ENCODE measurements around the gene IFT57.

Gene IFT57

DNA sequence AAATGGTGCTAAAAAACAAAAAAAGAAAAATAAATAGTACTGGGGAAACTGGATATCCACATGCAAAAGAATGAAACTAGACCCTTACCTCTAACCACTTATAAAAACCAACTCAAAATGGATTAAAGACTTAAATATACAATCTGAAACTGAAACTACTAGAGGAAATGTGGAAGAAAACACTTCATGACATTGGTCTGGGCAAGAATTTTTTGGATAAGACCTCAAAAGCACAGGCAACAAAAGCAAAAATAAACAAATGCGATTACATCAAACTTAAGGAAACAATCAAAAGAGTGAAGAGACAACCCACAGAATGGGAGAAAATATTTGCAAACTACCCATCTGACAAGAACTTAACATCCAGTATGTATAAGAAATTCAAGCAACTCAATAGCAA lies 6.4 kb downstream of the IFT57 start:
- peak; percentile 3 for DNase-seq

DNA sequence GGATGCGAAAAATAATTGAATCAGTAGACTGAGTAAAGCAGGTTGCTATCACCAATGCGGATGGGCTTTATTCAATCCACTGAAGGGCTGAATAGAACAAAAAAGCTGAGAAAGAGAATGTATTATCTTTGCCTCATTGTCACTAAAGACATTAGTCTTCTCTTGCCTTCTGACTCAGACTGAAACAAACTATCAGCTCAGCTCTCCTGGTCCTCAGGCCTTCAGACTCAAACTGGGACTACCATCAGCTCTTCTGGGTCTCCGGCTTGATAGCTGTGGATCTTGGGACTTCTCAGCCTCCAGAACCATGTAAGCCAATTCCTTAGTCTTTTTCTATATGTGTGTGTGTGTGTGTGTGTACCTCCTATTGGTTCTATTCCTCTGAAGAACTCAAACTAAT lies 12.6 kb downstream of the IFT57 start:
- DNase-seq = no peak

DNA sequence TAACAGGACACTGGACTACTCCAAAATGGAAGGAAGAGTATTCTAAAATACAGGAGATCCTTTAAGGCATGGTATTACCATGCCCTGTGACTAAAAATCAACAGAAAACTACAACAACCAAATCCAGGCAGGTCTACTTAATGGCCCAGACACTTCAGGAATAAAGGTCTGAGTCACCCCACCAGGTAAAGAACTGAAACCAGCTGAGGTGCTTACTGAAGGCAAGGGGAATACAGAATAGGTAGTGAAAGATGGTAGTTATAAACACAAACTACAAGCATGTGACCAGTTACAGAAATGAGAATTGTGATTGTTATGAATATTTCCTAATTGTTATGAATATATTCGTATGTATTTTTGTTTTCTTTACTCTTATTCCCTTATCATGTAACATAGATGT lies 13.4 kb downstream of the IFT57 start:
- DNase-seq = no peak

DNA sequence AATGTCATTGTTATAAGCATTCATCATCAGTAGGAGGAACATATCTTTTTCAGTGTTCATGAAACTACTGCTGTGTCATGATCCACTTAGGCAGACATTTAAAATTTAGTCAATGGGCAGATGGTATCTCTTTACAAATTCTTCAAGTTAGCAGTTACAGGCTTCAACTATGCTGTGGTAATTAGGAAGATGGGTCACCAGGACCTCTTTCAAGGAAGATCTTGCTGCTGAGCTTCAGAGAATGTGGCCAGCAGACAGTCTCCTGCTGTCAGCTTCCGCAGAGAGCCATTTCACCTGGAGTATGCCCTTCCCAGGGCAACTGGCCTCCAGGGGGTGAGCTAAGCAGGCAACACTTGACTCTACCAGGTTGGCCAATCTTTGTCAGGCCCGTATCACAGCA lies 19.4 kb downstream of the IFT57 start:
- DNase-seq = no peak

DNA sequence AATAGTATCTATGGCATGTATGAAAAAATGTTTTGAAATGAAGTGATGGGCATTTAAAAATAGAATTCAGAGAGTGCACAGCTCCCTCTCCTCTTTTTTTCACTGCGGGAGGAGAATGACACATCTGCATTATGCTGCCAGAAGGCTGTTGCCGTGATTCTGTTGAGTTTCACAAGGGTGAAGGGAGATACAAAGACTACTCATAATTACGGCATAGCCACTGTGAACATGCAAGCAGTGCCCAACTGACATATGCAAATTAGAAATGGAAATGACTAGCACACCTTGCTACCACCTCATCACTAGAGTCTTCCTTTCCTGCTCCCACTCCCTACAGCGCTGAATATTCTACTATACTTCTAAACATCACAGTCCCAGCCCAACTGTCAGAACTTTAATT lies 20.1 kb downstream of the IFT57 start:
- no peak for DNase-seq

DNA sequence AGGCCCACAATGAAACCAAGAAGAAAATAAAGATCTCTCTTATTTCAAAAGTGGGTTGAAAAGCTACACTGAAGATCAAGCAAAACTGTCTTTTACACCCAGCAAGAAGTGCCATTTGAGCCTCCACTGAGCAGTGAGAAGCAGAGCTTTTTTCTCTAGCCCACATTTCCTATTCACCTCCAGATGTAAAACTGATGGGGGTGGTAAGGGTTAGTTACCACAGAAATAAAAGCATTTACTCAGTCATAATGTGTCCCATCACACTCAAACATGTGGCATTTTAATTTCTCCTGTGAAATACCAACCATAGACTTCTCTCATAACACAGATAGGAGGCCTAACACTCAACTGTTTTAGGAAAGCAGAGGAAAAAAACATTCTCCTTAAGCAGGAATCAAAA lies 21.0 kb downstream of the IFT57 start:
- DNase-seq = no peak

DNA sequence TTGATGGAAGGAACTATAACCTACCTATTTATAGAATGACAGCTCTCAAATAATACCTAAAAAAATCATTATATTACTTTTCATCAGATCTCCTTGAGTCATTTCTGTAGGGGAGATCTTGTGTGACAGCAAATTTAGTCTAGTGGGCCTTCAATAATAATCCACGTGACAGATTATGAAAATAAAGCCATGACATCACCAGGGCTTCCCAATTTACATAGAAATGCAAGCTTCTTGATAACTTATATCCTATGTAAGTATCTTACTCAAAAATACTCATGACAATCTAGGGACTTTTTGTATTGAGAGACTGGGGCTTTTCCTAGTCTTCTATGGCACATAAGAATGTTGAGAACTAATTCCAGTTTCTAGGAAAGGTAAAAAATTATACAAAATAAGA lies 21.6 kb downstream of the IFT57 start:
- no peak for DNase-seq

DNA sequence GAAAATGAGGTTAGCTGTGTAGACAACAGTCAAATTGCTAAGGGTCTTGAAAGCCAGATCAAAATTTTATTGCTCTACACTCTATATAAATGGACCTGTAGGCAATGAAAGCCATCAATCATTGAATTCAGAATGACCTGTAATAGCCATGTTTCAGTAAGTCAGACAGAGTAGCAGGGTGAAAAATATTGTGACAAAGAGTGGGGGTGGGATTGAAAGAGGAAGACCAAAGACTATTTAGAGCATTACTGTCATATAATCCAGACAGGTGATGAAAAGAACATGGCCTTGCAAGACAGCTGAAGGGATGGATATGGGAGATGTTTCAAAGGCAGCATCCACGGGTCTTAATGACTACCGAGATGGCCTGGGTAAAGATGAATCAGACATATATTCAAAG lies 22.2 kb downstream of the IFT57 start:
- DNase-seq = no peak

DNA sequence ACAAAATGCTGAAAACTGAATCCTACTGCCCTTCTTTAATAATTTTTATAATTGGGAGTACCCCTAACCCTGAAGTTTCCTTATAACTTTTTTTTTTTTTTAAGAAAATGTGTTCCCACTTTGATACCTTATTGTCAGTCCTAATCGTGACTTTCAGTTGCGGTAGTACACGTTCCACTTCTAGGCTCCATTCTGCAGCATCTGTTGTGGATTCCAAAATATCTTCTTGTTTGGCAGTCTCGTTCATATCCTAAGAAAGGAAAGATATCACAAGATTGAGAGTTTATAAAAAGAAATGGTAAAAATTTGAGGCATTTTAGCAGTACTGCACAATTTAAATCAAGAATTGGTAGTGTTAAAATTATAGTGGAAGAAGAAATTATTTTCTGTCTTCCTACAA lies 30.8 kb downstream of the IFT57 start:
- no peak for DNase-seq

DNA sequence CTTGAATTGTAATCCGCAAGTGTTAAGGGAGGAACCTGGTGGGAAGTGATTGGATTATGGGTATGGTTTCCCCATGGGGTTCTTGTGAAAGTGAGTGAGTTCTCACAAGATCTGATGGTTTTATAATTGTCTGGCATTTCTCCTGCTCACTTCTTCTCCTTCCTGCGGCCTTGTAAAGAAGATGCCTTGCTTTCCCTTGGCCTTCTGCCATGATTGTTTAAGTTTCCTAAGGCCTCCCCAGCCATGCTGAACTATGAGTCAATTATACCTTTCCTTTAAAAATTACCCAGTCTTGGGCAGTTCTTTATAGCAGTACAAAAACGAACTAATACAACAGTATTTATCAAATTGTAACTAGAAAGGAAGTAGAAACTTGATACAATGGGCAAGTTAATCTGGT lies 31.9 kb downstream of the IFT57 start:
- no peak for DNase-seq

DNA sequence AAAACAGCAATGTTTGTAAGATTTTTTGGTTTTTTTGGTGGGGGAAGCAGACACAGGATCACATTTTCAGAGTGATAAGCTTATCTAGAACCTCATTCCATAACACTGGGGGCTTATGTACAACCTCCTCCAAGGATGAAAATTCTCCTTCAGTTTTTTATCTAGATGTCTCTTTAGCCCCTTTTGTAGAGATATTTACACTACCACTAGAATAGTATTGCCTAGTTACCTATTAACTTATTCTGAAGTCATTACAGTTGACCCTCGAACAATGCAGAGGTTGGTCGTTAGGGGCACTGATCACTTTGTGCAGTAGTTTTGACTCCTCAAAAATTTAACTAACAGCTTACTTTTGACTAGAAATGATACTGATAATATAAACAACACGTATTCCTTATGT lies 32.8 kb downstream of the IFT57 start:
- no peak for DNase-seq

DNA sequence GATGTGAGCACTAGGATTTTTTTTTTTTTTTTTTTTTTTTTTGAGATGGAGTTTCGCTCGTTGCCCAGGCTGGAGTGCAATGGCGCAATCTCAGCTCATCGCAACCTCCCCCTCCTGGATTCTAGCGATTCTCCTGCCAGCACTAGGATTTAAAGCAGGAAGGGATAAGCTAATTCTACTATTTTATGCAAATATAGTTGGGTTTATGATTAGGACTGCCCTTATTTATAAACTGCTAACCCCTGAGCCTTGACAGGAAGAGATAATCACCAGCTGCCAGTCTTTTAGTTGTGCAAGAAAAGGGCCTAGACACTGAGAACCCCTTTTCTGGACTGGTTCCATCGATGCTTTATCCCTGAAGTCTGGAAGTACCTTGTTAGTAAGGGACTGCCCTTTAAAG lies 36.7 kb downstream of the IFT57 start:
- no peak for DNase-seq

DNA sequence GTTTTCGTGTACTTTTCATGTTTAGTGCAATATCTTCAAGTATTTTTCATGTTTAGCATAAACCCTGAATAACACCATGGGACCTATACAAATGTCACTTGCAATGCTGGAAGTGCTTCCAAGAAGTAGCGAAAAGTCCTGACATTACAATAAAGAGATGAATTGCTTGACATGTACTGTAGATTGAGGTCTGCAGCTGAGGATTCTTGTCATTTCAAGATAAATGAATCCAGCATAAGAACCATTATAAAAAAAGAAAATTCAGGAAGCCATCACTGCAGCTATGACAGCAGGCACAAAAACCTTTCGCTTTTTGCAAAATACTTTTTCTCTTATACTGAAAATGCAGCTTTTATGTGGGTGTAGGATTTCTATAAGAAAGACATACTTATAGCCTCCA lies 37.4 kb downstream of the IFT57 start:
- no peak for DNase-seq

DNA sequence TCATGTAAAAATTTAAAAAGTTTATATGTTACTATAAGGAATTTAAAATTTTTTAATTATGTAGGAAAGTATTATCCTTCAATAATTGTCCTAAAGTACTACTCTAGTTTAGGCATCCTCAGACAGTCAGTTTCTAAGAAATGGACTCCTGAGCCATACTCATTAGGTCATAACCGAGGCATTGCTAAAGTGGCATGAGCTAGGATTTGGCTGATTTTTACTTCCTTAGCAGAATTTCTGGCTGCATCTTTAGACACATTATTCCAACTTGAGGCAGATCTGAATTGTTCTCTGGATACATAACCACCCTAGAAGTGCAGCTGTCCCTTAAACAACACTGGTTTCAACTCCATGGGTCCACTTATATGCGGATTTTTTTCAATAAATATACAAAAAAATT lies 38.3 kb downstream of the IFT57 start:
- DNase-seq = no peak

DNA sequence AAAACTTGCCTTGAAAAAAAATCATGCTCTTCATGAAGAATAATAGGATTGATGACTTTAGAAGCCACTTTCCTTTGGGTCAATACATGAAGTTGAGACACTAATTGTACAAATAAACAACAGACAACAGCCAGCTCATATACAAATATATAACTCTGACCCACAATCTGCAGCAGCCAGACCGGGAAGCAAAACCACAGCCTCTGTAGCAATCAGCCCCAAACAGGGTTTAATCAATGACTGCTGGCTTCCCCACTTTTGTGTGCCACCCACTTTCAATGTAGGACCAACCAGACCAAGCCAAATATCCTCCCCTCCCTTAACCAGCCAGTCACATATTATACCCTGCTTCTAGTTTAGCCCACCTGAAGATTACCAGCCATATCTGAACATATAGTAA lies 39.0 kb downstream of the IFT57 start:
- no peak for DNase-seq

DNA sequence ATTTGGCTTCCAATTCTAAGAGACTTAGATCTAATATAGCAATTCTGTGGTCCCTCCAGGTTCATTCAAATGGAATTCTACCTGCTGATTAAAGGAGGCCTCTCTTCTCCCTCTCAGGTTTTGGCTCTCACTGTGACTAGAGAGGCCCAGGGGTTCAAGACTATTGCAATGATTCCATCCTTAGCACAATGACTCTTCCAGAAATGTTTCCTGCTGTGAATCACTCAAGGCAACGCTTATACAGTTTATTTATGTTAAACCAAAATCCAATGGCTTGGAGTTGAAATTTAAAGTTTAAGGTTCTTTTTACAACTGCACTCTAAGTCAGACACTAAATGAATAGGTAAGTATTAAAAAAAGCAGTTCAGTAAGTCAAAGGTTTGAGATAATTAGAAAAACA lies 39.9 kb downstream of the IFT57 start:
- DNase-seq = no peak

DNA sequence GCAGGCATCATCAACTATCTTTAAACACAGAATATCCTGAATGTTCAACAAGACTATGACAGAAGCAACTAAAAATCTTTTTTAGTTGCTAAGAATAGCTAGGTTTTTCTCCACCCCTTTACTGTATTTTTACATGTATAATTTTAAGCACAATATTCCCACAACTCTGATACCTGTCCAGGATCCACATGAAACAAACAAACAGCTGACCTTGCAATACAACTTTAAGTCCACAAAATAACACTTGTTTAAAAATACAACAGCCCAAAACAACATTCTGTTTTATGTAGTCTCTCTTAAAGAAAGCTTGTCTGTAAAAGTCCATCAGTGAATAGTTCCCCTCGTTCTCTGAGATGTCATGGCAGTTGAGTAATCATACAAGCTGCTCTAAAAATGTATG lies 41.1 kb downstream of the IFT57 start:
- no peak for DNase-seq

DNA sequence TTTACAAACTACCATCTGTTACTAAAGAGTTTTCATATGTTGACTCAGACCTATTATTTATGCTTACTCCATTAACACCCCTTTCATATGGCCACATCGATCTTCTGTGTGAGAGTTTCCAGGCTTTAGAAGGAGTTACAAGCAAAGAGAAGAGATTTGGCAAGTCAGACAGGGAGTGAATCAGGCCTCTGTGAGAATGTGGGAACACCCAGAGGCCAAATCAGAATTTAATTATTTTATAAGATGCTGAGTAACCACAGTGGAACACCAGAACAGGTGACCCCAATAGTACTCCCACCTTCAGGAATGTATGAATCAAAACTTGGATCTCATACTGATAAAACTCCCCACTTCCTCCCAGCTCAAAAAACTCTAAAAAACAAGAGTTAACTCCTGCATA lies 42.0 kb downstream of the IFT57 start:
- no peak for DNase-seq

DNA sequence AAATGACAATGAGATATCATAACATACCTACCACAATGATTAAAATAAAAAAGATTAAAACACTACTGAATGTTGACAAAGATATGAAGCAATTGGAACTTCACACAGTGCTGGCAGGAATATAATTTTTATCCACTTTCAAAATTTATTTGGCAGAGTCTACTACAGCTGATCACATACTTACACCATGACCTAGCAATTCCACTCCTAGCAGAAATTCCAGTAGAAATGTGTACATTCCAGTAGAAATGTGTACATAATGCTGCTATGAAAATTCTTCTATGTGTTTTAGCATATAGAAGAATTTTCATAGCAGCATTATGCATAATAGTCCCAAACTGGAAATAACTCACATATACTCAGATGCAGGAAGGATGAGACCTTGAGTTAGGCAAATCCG lies 43.5 kb downstream of the IFT57 start:
- no peak for DNase-seq

DNA sequence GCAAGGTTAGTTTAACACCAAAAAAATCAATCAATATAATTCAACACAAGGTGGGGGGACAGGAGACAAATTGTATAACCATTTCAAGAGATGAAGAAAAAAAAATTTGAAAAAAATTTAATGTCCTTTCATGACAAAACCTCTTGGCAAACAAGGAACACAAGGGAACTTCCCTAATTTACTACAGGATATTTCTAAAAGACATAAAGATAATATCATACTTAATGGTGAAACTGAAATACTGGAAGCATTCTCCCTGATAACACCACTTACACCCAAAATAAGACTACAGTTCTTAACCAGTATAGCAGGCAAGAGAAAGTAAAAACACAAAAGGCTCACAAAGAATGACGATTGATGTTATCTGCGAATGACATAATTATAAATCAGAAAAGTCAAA lies 44.7 kb downstream of the IFT57 start:
- DNase-seq = no peak

DNA sequence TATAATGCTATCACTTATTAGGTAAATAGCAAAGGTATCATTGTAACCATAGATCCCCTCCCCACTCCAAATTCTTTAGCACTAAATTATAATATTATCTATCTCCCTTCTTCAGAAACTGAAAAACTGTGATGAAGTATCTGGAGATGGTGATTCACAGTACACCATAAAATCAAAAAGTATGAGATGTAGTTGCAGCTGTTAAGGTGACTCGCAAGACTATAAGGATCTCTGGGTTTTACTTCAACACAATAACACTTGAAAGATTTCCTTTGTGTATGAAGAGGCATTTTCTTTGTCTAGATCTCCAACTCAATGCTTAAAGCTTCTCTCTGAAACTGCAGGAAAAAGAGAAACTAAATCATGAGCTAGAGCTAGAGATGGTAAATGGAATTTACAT lies 46.9 kb downstream of the IFT57 start:
- no peak for DNase-seq

DNA sequence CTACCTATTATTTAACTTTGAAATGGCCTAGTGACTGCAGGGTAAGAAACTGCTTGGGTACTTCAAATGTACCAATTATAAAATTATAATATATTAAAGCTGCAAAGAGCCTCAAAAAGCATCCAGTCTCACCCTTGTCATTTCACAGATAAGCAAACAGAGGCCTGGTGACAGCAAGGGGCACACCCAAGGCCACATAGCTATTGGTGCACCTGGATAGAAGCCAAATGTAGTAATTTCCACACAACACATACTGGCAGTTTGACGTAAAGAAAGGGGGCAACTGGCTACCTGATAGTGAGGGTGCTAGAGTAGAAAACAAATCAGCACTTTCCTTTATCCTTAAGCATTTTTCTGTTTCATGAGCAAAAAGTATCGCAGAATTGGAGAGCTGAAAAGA lies 51.1 kb downstream of the IFT57 start:
- no peak for DNase-seq

DNA sequence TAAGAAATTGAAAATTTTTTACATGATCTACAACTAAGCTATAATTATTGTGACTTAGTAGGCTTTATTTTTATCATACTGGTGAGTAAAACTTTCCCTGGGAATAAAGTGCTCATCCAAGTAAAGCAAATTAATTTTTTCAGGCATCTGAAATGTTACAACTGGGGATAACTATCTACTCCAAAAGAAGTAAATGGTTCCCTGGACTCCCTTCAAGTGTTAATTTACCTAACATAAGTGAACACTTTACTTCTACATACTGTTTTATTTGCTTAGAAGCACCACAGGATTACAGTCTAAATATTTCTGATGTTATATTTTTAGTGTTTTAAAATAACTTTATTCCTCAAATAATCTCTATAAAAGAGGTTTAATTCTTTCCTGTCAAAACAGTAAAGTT lies 57.8 kb downstream of the IFT57 start:
- no peak for DNase-seq

DNA sequence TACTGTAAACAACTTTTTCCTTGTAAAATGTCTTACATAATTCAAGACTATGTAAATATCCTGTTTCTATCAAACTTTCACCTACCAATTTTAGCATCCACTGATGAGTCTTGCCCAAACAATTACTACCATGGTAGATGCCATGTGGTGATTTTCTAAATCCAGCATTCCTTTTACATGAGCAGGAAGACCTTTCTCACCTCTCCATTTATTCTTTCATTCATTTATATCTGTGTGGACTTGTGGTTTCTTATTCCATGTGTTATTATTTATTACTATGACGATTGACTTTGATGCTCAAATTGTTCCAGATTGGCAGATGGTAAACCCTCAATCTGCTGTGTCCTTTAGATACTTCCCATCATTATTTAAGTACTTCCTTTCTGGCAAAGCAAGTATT lies 62.4 kb downstream of the IFT57 start:
- no peak for DNase-seq

DNA sequence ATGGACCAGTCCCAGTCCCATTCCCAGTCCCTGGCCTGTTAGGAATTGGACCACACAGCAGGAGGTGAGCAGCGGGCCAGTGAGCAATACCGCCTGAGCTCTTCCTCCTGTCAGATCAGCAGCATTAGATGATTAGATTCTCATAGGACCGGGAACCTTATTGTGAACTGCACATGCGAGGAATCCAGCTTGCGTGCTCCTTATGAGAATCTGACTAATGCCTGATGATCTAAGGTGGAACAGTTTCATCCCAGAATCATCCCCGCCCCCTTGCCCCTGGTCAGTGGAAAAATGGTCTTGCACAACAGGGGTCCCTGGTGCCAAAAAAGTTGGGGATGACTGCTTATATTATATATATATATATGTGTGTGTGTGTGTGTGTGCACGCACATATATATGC lies 63.1 kb downstream of the IFT57 start:
- DNase-seq = no peak

DNA sequence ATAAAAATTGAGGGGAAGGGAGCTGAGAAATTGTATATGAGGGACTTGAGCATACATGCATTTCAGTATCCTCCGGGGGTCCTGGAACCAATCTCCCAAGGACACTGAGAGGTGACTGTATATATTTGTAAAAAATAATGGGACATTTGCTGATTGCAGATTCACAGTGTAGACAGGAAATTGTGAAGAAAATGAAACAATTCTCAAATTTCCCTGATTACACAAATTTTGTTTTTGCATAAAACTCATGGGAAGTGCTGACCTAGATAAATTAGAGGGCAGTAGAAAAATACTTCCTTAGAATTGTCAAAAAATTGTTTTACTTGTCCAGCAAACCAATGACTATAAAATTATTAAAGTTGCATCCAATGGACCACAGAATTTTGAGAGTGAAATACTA lies 64.0 kb downstream of the IFT57 start:
- DNase-seq = no peak

DNA sequence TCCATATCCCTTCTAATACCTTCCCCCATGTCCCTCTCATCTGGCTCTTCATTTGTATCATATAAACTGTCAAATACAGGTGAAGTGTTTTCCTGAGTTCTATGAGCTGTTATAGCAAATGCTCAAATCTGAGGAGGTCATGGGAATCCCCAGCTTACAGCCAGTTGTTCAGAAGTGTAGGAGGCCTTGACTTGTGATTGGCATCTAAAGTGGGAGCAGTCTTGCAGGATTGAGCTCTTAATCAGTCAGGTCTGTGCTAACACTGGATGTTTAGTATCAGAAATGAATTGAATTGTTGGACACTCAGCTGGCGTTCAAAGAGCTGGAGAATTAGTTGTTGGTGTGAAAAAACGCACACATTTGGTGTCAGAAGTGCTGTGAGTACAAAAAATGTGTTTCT lies 65.0 kb downstream of the IFT57 start:
- DNase-seq = no peak

All from CD4-positive, alpha-beta T cell treated with Interleukin-17A for 1 hour (primary cell).